Measurements from ENCODE around the gene EPHB2. TPM values are rescaled to one million over a fixed set of nuclear protein-coding genes. Genes with fewer than 3 reads are reported as not detected.
A peak's percentile ranks its signal among the peaks of the same experiment; 100 is the strongest.

Gene EPHB2
- total RNA-seq, 4 donors from 2014 or later: 0.08 to 3.4 (median 1.9) TPM

DNA sequence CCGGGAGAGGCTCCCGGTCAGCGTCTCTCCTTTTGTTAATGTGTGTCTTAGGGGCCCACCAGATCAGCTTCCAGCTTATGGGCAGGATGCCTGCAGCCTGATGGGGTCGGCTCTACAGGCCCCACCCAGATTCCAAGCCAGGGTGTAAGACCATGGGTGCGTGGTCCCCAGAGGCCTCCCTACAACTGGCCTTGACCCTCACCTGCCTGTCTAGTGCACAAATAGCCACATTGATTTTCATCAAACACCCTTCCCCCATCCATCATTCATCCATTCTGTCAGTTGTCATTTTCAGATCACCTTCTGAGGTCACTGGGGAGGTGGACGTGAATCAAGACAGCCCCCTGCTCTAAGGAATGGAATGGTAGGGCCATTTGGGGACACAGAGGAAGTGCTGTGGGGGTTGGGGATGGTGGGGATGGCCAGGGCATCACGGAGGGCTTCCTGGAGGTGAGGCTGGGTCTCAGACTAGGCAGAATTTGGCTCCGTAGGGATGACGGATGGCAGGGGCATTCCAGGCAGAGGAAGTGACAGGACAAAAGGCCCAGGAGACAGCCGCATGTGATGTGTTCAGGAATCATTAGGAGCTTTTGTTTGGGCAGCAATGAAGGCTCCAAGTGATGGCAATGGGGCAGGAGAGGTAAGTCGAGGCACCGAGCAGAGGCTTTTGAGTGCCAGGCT lies 118.8 kb downstream of the EPHB2 start:
- Histone ChIP-seq H3K36me3 (no peaks in the 10 kb centered on the region), H3K4me1 (peaks cover 56 to 83% (median 57%) of the 10 kb centered on the region in 3 donors), H3K27ac (peak overlapping the region; percentile 65 to 93 (median 86)), H3K4me3 (no peak overlapping the region), H3K9me3 (no peaks in the 10 kb centered on the region), H3K27me3 (no peaks in the 10 kb centered on the region)
- DNase-seq: no peak
- WGBS, 2 donors: 42 to 44% methylated on average over 6 to 10 of the region's 12 CpGs
- no peak for TF ChIP-seq POLR2A (IDR thresholded peaks at IDR 0.05)
- TF ChIP-seq, protein P1, sequence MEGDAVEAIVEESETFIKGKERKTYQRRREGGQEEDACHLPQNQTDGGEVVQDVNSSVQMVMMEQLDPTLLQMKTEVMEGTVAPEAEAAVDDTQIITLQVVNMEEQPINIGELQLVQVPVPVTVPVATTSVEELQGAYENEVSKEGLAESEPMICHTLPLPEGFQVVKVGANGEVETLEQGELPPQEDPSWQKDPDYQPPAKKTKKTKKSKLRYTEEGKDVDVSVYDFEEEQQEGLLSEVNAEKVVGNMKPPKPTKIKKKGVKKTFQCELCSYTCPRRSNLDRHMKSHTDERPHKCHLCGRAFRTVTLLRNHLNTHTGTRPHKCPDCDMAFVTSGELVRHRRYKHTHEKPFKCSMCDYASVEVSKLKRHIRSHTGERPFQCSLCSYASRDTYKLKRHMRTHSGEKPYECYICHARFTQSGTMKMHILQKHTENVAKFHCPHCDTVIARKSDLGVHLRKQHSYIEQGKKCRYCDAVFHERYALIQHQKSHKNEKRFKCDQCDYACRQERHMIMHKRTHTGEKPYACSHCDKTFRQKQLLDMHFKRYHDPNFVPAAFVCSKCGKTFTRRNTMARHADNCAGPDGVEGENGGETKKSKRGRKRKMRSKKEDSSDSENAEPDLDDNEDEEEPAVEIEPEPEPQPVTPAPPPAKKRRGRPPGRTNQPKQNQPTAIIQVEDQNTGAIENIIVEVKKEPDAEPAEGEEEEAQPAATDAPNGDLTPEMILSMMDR (IDR thresholded peaks at IDR 0.05): no peak
- intact Hi-C loops (cut with DNase I): no loop called here

DNA sequence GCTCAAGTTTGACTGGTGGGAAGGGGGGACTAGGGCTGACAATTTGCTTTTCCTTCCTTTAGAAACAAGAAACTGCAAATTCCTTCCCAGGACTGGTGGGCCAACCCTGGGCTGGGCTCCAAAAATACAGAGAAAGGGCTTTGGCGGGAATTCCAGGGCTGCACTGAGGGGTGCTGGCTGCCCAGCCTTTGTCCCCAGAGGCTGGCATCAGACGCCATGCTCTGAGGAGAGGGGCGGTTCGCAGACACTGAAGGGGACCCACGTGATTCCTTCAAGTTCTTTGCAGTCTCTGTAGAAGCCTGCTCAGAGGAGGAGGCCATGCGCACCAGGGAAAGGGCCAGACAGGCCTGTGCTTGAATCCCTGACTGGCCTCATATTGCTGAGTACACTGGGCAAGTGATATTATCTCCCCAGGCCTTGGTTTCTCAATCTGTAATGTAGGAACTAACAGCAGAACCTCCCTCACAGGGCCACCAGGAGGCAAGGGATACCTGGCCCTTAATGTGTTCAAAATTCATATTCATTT lies 119.5 kb downstream of the EPHB2 start:
- 24 to 43% methylated on average over 1 to 4 of the region's 6 CpGs for WGBS, 2 donors
- H3K27ac ChIP-seq: peak overlapping the region; percentile 65 to 93 (median 86)

DNA sequence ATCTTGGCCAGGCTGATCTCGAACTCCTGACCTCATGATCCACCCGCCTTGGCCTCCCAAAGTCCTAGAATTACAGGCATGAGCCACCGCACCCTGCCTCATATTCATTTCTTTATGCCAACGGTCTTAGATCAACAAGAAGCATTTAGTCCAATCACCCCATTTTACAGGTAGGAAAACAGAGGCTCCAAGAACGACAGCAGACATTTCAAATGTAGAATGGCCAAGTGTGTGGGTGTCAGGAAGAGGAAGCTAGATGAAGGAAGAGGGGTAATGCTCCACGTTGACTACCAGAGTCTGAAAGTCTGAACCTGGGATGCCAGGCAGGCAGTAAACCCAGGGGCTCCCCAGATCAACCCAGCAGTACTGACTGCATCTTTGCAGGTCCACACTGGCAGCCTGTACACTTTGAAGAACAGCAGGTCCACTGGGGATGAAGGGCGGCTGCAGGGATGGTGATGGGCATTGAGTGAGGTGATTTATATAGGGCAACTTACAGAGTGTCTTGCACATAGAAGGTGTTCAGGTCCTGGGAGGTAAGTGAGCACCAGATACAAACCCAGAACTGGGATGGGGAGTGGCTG lies 120.2 kb downstream of the EPHB2 start:
- Histone ChIP-seq H3K4me3 (no peak overlapping the region), H3K27ac (peak overlapping the region; percentile 71 to 93 (median 86)), H3K36me3 (no peaks in the 10 kb centered on the region), H3K4me1 (peaks cover 56 to 80% (median 57%) of the 10 kb centered on the region in 3 donors), H3K27me3 (no peaks in the 10 kb centered on the region), H3K9me3 (no peaks in the 10 kb centered on the region)
- intact Hi-C loops (cut with DNase I): no loop called here
- 46 to 69% methylated on average over 3 to 7 of the region's 7 CpGs for whole genome bisulfite sequencing, 2 donors
- no peak for TF ChIP-seq POLR2A (IDR thresholded peaks at IDR 0.05)
- TF ChIP-seq, protein P1 (IDR thresholded peaks at IDR 0.05): no peak
- DNase-seq: no peak

More for the DNA sequence above, 119.5 kb downstream of the EPHB2 start:
- H3K9me3 ChIP-seq: no peaks in the 10 kb centered on the region
- intact Hi-C loops (cut with DNase I): no loop called here
- H3K27me3 ChIP-seq: no peaks in the 10 kb centered on the region
- no peak for TF ChIP-seq POLR2A (IDR thresholded peaks at IDR 0.05)
- TF ChIP-seq, protein P1 (IDR thresholded peaks at IDR 0.05): peak in 3 of 6 experiments; percentile 39 to 65 (median 48)
- no peak for DNase-seq
- H3K4me1 ChIP-seq: peaks cover 56 to 86% (median 57%) of the 10 kb centered on the region in 3 donors
- H3K36me3 ChIP-seq: no peaks in the 10 kb centered on the region
- no peak overlapping the region for H3K4me3 ChIP-seq

DNA sequence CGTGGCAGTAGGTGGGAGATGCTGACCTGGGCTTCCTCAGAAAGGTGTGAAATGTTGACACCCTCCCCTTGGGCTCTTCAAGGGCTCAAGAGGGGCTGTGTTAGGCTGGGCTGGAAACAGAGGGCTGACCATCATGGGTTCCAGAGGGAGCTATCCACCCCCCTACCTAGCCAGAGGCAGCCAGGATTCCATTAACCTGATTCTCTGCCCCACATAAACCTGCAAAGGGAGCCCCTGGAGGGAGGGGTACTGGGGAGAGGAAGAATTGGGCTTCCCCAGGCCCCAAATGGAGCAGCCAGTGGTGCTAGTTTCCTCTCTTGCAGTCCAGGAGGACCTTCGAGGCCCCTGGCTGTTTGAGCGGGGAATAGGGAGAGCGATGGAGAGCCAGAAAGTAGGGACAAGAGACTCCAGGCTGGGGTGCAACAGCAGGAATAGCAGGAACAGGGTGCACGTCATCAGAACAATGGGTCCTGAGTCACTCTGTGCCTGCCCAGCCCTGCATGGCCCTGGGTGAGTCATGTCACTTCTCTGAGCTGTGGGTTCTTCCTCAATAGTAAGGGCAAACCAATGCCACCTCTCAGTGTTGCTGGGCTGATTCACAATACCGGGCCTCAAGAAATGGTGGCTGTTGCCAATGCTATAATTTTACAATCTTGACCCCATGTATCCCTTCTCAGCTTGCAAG lies 121.2 kb downstream of the EPHB2 start:
- H3K36me3 ChIP-seq: no peaks in the 10 kb centered on the region
- no peak overlapping the region for H3K4me3 ChIP-seq
- no peak for DNase-seq
- 31 to 35% methylated on average over 5 to 6 of the region's 6 CpGs for WGBS, 2 donors
- TF ChIP-seq, protein P1 (IDR thresholded peaks at IDR 0.05): no peak
- TF ChIP-seq POLR2A (IDR thresholded peaks at IDR 0.05): no peak
- intact Hi-C loops (cut with DNase I): no loop called here
- peaks cover 0 to 10% (median 0%) of the 10 kb centered on the region in 4 donors for H3K27me3 ChIP-seq
- no peaks in the 10 kb centered on the region for H3K9me3 ChIP-seq
- H3K27ac ChIP-seq: peak overlapping the region; percentile 71 to 93 (median 86)
- peaks cover 48 to 70% (median 50%) of the 10 kb centered on the region in 3 donors for H3K4me1 ChIP-seq
